Neutrophil (primary cell): ENCODE data around the gene RWDD3.

Source experiments
- H3K27ac ChIP-seq: fragments of 200-600 bp; sonication (generic); 2 replicates; pipeline ENCODE4 v1.5.1; 2016; ENCODE audit warnings: mild to moderate bottlenecking, moderate library complexity
- H3K27me3 ChIP-seq: fragments of 200-600 bp; sonication (generic); 2 replicates; pipeline ENCODE4 v1.6.0; 2016; ENCODE audit warnings: mild to moderate bottlenecking
- H3K36me3 ChIP-seq: fragments of 200-600 bp; sonication (generic); 2 replicates; pipeline ENCODE4 v1.5.1; 2017
- H3K4me1 ChIP-seq, 2 experiments: fragments of 200-600 bp in 1 of 2; sonication (generic) in 1 of 2; 1 replicate in 1 of 2; 2 replicates in 1 of 2; pipeline versions ENCODE4 v1.5.1 to v1.6.1; 2013 to 2016; ENCODE audit warnings: low read depth in 1 of 2, low read length in 1 of 2, mild to moderate bottlenecking in 1 of 2, moderate library complexity in 1 of 2; ENCODE audit not compliant: control insufficient read depth in 1 of 2, insufficient read depth in 1 of 2
- H3K4me3 ChIP-seq, 2 experiments: fragments of 200-600 bp in 1 of 2; sonication (generic) in 1 of 2; 1 replicate in 1 of 2; 2 replicates in 1 of 2; pipeline ENCODE4 v1.5.1; 2013 to 2016; ENCODE audit warnings: low read depth in 1 of 2, low read length in 1 of 2, mild to moderate bottlenecking in 1 of 2, moderate library complexity in 1 of 2
- H3K9me3 ChIP-seq: fragments of 200-600 bp; sonication (generic); 2 replicates; pipeline ENCODE4 v1.5.1; 2016
- TF ChIP-seq, protein P1 (sequence below): fragments of 200-600 bp; sonication (generic); IDR thresholded peaks from 2 replicates; pipeline ENCODE4 v1.5.1; 2016; ENCODE audit warnings: antibody characterized with exemption

Gene RWDD3

DNA sequence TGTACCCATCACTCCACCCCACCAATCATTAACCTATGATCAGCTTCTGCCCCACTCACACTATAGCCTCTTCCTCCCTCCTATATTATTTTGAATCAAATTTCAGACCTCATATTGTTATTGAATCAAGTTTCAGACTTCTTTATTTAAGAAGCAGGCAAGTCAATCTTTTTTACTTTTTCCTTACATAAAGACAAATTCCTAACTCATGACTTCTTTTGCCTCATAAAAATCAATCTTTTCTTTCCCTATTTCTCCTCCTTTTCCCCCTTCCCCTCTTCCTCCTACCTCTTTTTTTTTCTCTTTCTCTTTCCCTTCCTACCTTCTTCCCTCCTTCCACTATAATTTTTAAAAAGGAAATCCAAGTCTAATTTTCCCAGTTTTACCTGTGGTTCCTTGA lies 4.3 kb upstream of the RWDD3 start:
- Histone ChIP-seq H3K9me3 (no peaks in the 10 kb centered on the region), H3K27me3 (peaks cover 59% of the 10 kb centered on the region), H3K36me3 (no peaks in the 10 kb centered on the region), H3K4me1 (peaks cover 11 to 16% of the 10 kb centered on the region in 2 experiments), H3K27ac (no peak overlapping the region), H3K4me3 (no peak overlapping the region)
- TF ChIP-seq, protein P1, sequence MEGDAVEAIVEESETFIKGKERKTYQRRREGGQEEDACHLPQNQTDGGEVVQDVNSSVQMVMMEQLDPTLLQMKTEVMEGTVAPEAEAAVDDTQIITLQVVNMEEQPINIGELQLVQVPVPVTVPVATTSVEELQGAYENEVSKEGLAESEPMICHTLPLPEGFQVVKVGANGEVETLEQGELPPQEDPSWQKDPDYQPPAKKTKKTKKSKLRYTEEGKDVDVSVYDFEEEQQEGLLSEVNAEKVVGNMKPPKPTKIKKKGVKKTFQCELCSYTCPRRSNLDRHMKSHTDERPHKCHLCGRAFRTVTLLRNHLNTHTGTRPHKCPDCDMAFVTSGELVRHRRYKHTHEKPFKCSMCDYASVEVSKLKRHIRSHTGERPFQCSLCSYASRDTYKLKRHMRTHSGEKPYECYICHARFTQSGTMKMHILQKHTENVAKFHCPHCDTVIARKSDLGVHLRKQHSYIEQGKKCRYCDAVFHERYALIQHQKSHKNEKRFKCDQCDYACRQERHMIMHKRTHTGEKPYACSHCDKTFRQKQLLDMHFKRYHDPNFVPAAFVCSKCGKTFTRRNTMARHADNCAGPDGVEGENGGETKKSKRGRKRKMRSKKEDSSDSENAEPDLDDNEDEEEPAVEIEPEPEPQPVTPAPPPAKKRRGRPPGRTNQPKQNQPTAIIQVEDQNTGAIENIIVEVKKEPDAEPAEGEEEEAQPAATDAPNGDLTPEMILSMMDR: no peak

DNA sequence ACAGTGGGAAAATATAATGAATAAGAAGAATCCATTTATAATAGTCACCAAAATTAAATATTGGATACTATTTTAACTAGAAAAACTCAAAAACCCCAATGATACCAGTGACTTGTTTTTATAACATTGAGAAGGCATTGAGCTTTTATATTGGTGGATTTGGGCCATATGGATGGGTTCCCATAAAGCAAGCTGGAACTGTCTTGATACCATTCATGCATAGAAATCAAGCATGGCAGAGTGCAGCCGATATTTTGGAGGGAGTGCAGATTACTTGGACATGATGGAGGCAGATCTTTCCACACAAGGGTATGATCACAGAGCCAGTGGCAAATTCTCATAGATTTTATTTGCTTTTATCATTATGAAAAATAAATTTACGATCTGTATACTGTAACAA lies 3.8 kb upstream of the RWDD3 start:
- TF ChIP-seq, protein P1: no peak
- Histone ChIP-seq H3K4me3 (no peak overlapping the region), H3K27me3 (peaks cover 59% of the 10 kb centered on the region), H3K36me3 (no peaks in the 10 kb centered on the region), H3K9me3 (no peaks in the 10 kb centered on the region), H3K4me1 (peaks cover 12 to 18% of the 10 kb centered on the region in 2 experiments), H3K27ac (no peak overlapping the region)

DNA sequence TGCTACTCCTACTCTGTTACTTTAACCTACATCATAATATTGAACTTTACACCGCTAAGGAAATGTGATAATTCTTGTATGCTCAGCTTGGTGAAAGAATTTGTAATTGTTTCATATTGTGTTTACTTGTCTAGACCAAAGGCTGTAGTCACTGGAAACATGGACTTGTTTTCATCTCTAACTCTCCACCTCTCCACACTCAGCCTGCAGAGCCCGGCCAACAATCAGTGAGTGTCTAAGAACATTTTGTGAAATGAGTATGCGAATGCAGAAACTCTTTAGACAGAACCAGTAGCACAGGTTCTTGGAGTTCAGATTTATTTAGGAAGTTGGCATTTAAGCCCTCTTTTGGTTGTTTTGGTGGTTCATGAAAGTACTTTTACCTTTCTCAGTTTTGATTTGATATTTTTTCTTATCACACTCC lies 3.2 kb upstream of the RWDD3 start:
- Histone ChIP-seq H3K36me3 (no peaks in the 10 kb centered on the region), H3K27me3 (peaks cover 57% of the 10 kb centered on the region), H3K27ac (no peak overlapping the region), H3K4me1 (peaks cover 12 to 18% of the 10 kb centered on the region in 2 experiments), H3K4me3 (no peak overlapping the region), H3K9me3 (no peaks in the 10 kb centered on the region)
- TF ChIP-seq, protein P1: no peak

DNA sequence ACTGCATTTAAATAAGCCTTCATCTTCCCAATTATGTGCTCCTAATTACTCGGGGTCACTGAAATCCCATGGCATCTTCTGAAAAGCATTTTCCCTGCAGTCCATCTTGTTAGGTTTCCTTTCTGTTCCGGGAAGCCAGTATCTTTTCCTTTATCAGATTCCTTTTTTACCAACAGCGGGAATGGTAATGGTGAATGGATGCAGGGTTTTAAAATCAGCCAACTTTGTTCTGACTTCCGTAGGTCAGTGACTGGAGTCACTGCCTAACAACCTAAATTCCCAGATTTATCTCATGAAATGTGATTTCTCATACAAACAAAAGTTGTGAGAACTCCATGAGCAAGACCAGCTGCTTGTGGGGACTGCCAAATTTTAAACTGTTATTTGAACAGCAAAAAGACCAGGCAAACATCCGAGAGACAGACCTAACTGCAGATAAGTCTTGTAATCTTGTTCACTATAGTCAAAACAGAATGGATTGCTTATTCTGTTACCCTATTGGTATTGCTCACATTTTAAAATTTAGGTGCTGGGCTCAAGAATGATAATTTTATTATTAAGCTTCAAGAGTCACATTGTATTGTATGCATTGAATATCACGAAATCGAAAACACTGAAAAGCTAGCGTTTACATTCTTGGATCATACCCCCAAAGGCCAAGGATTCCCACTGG lies 1.2 kb upstream of the RWDD3 start:
- peak overlapping the region; percentile 76 to 80 for H3K4me3 ChIP-seq
- TF ChIP-seq, protein P1: no peak
- H3K27ac ChIP-seq: no peak overlapping the region
- no peaks in the 10 kb centered on the region for H3K36me3 ChIP-seq
- peaks cover 12 to 18% of the 10 kb centered on the region in 2 experiments for H3K4me1 ChIP-seq
- H3K9me3 ChIP-seq: no peaks in the 10 kb centered on the region
- peaks cover 46% of the 10 kb centered on the region for H3K27me3 ChIP-seq

DNA sequence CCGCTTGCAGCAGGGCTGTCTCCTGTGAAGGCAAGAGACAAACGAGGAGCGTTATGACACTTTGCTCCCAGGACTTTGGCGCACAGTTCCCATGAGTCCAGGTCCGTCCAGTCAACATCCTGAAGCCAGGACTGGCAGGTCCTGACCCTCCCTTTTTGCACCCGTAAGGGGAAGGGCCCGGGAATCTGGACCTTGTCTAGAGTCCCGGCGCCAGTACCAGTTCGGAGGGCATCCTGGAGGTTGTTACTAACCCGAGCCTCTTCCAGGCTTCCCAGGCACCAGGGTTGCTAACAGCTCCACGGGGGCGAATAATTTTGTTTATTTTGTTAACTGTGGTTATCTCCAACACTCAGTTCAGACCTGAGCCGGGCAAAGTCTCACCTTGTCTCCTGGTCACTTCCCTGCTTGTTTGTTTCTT lies 682 bp upstream of the RWDD3 start:
- Histone ChIP-seq H3K4me1 (peaks cover 12 to 18% of the 10 kb centered on the region in 2 experiments), H3K9me3 (no peaks in the 10 kb centered on the region), H3K4me3 (peak overlapping the region; percentile 76 to 80), H3K36me3 (no peaks in the 10 kb centered on the region), H3K27me3 (peaks cover 46% of the 10 kb centered on the region), H3K27ac (peak overlapping the region; percentile 71)
- TF ChIP-seq, protein P1: no peak
